ENCODE measurements around the gene TRAF3IP3.
"Not testable (repeated sequence)": the region's sequence is repeated elsewhere in the genome, so short reads cannot be mapped to it uniquely, and the experiment has no call there.

The TRAF3IP3 gene

DNA sequence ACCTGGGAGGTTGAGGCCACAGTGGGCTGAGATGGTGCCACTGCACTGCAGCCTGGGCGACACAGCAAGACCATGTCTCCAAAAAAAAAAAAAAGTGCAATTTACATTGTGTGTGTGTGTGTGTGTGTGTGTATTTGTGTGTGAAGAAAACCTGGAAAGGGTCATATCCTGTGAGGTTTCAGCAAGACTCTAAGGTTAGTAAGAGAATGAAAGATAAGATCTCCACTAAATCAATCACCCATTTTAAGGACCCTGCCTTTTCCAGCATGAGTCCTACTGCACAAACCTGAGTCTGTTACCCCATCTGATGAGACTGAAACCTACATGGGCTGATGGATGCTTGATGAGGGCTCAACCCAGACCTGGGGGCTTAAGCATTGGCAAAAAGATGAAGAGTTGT lies 33.4 kb downstream of the TRAF3IP3 start:
- no peaks in the 10 kb centered on the region for H3K9me3 ChIP-seq (replicated peaks; ENCODE audit: insufficient read depth, low read length)
- H3K9me2 ChIP-seq (replicated peaks; ENCODE audit: insufficient read depth, low read length) = no peaks in the 10 kb centered on the region
- peaks cover 3% of the 10 kb centered on the region; the same call in 1 of the 2 replicates for H3K4me1 ChIP-seq (ENCODE audit: low read length)
- no peak overlapping the region for H3K9ac ChIP-seq (ENCODE audit: low read length)
- H3K27me3 ChIP-seq (replicated peaks; ENCODE audit: insufficient read depth, low read length) = no peaks in the 10 kb centered on the region
- no peaks in the 10 kb centered on the region for H3K36me3 ChIP-seq (replicated peaks; ENCODE audit: insufficient read depth, low read length)
- H3K27ac ChIP-seq (ENCODE audit: low read length) = no peak overlapping the region
- no peak overlapping the region for H3K4me2 ChIP-seq (ENCODE audit: low read depth, low read length)
- TF ChIP-seq EZH2 (optimal IDR thresholded peaks at IDR 0.05; ENCODE audit: low read depth, low read length) (no peak), EZH2phosphoT487 (IDR thresholded peaks at IDR 0.05; ENCODE audit: low read length) (no peak), CTCF (IDR thresholded peaks at IDR 0.05; ENCODE audit: low read length) (no peak)
- H4K20me1 ChIP-seq (ENCODE audit: insufficient read depth, low read length) = no peaks in the 10 kb centered on the region
- no peaks in the 10 kb centered on the region for H3F3A ChIP-seq (ENCODE audit: insufficient read depth, low read length)
- DNase-seq = no peak
- H3K4me3 ChIP-seq (ENCODE audit: low read length) = no peak overlapping the region
- H2AFZ ChIP-seq (ENCODE audit: low read length) = no peak overlapping the region
- H3K79me2 ChIP-seq (ENCODE audit: low read length) = no peaks in the 10 kb centered on the region

DNA sequence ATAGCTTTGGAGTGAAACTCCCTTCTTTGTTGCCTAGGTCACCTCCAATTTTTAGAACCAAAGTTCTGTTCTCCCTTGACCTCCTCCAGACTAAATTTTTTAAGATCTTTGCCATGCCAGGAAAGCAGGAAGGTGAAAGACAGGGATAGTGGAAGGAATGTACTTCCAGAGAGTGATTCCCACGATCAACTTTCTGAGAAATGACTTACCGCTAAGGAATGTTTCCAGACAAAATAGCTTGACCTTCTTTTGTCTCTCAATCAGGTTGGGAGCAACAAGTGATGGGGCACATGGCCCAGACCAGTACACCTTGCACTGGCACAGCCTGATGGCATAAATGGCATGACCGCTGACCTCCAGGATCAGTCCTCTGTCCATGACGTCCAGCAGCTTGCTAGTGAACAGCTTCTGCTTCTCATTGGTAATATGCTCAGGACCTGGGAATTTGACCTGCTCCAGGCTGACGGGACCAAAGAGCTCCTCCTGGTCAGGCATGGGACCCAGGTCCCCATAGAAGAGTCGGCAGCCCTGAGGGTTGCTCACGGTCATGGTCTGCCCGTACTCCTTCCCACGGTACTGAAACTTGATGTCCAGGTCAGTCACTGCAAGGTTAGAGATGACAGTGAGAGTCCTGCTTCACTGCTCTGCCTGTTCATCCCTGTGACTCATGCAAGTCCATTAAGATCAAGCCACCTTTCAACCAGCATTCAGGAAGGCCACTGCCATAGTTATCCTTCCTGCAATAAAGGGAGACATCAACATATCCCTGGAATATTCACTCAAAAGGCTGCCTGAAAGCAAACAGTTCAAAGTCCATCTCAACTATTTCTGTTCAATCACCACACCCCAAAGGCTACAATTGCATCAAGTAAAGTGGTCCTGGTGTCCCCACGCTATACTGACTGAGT lies 34.7 kb downstream of the TRAF3IP3 start:
- Histone ChIP-seq H3K79me2 (ENCODE audit: low read length) (no peaks in the 10 kb centered on the region), H2AFZ (ENCODE audit: low read length) (no peak overlapping the region), H3K9ac (ENCODE audit: low read length) (no peak overlapping the region), H3K4me2 (ENCODE audit: low read depth, low read length) (no peak overlapping the region), H3K27ac (ENCODE audit: low read length) (no peak overlapping the region), H3K9me2 (replicated peaks; ENCODE audit: insufficient read depth, low read length) (no peaks in the 10 kb centered on the region), H3K9me3 (replicated peaks; ENCODE audit: insufficient read depth, low read length) (no peaks in the 10 kb centered on the region), H3K4me3 (ENCODE audit: low read length) (no peak overlapping the region), H3K36me3 (replicated peaks; ENCODE audit: insufficient read depth, low read length) (no peaks in the 10 kb centered on the region), H3K27me3 (replicated peaks; ENCODE audit: insufficient read depth, low read length) (no peaks in the 10 kb centered on the region), H3F3A (ENCODE audit: insufficient read depth, low read length) (no peaks in the 10 kb centered on the region), H4K20me1 (ENCODE audit: insufficient read depth, low read length) (no peaks in the 10 kb centered on the region), H3K4me1 (ENCODE audit: low read length) (no peaks in the 10 kb centered on the region)
- no peak for DNase-seq
- TF ChIP-seq CTCF (IDR thresholded peaks at IDR 0.05; ENCODE audit: low read length) = no peak
- TF ChIP-seq EZH2 (optimal IDR thresholded peaks at IDR 0.05; ENCODE audit: low read depth, low read length) = no peak
- no peak for TF ChIP-seq EZH2phosphoT487 (IDR thresholded peaks at IDR 0.05; ENCODE audit: low read length)

DNA sequence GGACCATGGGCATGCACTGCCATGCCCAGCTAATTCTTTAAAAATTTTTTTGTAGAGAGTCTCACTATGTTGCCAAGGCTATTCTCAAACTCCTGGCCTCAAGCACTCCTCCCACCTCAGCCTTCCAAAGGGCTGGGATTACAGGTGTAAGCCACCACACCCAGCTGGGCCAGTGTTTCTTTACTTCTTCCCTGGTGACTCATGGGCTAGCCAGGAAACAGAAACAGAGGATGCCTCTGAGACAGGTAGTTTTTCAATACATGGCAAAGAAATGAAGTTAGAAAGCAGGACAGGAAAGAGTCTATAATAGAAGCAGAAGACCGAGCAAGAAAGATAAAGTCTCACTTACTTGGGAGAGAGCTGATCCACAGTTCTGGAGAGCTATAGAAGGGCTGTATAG lies 36.1 kb downstream of the TRAF3IP3 start:
- Histone ChIP-seq H3F3A (ENCODE audit: insufficient read depth, low read length) (no peaks in the 10 kb centered on the region), H3K27ac (ENCODE audit: low read length) (no peak overlapping the region), H3K4me3 (ENCODE audit: low read length) (no peak overlapping the region), H3K9me2 (replicated peaks; ENCODE audit: insufficient read depth, low read length) (no peaks in the 10 kb centered on the region), H2AFZ (ENCODE audit: low read length) (no peak overlapping the region), H3K4me2 (ENCODE audit: low read depth, low read length) (no peak overlapping the region), H3K4me1 (ENCODE audit: low read length) (no peaks in the 10 kb centered on the region), H3K27me3 (replicated peaks; ENCODE audit: insufficient read depth, low read length) (no peaks in the 10 kb centered on the region), H3K36me3 (replicated peaks; ENCODE audit: insufficient read depth, low read length) (no peaks in the 10 kb centered on the region), H3K9ac (ENCODE audit: low read length) (no peak overlapping the region), H4K20me1 (ENCODE audit: insufficient read depth, low read length) (no peaks in the 10 kb centered on the region), H3K79me2 (ENCODE audit: low read length) (no peaks in the 10 kb centered on the region), H3K9me3 (replicated peaks; ENCODE audit: insufficient read depth, low read length) (no peaks in the 10 kb centered on the region)
- DNase-seq = no peak
- no peak for TF ChIP-seq CTCF (IDR thresholded peaks at IDR 0.05; ENCODE audit: low read length)
- no peak for TF ChIP-seq EZH2 (optimal IDR thresholded peaks at IDR 0.05; ENCODE audit: low read depth, low read length)
- no peak for TF ChIP-seq EZH2phosphoT487 (IDR thresholded peaks at IDR 0.05; ENCODE audit: low read length)

GRCh38 chr1:209793711-209794110 lies 37.9 kb downstream of the TRAF3IP3 start:
- H3K9me3 ChIP-seq (replicated peaks; ENCODE audit: insufficient read depth, low read length); H2AFZ ChIP-seq (ENCODE audit: low read length); H3K9ac ChIP-seq (ENCODE audit: low read length); H3K79me2 ChIP-seq (ENCODE audit: low read length); H3K27ac ChIP-seq (ENCODE audit: low read length); H3K9me2 ChIP-seq (replicated peaks; ENCODE audit: insufficient read depth, low read length); H3F3A ChIP-seq (ENCODE audit: insufficient read depth, low read length); H3K27me3 ChIP-seq (replicated peaks; ENCODE audit: insufficient read depth, low read length); H3K36me3 ChIP-seq (replicated peaks; ENCODE audit: insufficient read depth, low read length); H3K4me3 ChIP-seq (ENCODE audit: low read length); H4K20me1 ChIP-seq (ENCODE audit: insufficient read depth, low read length); DNase-seq; H3K4me2 ChIP-seq (ENCODE audit: low read depth, low read length); H3K4me1 ChIP-seq (ENCODE audit: low read length): not testable (repeated sequence)
